ENCODE results near the gene PRKCI. TPM values are rescaled to one million over a fixed set of nuclear protein-coding genes. Genes with fewer than 3 reads are reported as not detected.
"Not testable (repeated sequence)": the region's sequence is repeated elsewhere in the genome, so short reads cannot be mapped to it uniquely, and the experiment has no call there.

Gene PRKCI
- total RNA-seq, 1 donor from 2014 or later, result 45.9 TPM

GRCh38 chr3:170337420-170337819 is 115.2 kb downstream of the PRKCI start:
- Histone ChIP-seq H3K36me3 (no peaks in the 10 kb centered on the region), H3K27ac (no peak overlapping the region), H3K4me1 (no peaks in the 10 kb centered on the region), H3K27me3 (ENCODE audit: low read depth) (no peaks in the 10 kb centered on the region), H3K9me3 (no peaks in the 10 kb centered on the region), H3K4me3 (no peak overlapping the region)
- no peak for TF ChIP-seq CTCF (IDR thresholded peaks at IDR 0.05)
- DNase-seq, result no peak
- ATAC-seq, result no peak
- intact Hi-C loops (cut with DNase I), result no loop called here

GRCh38 chr3:170338690-170339340 is 116.6 kb downstream of the PRKCI start:
- intact Hi-C loops (cut with DNase I), result no loop called here
- no peak overlapping the region for H3K27ac ChIP-seq
- H3K27me3 ChIP-seq (ENCODE audit: low read depth), result no peaks in the 10 kb centered on the region
- TF ChIP-seq CTCF (IDR thresholded peaks at IDR 0.05), result no peak
- no peaks in the 10 kb centered on the region for H3K9me3 ChIP-seq
- H3K4me1 ChIP-seq, result no peaks in the 10 kb centered on the region
- no peak overlapping the region for H3K4me3 ChIP-seq
- ATAC-seq, result no peak
- no peaks in the 10 kb centered on the region for H3K36me3 ChIP-seq
- no peak for DNase-seq

GRCh38 chr3:170342273-170342672 is 120.0 kb downstream of the PRKCI start:
- DNase-seq, result not testable (repeated sequence)

GRCh38 chr3:170343859-170344258 is 121.6 kb downstream of the PRKCI start:
- H3K36me3 ChIP-seq; intact Hi-C loops (cut with DNase I); H3K4me1 ChIP-seq; H3K27ac ChIP-seq; H3K9me3 ChIP-seq; DNase-seq; H3K27me3 ChIP-seq (ENCODE audit: low read depth); H3K4me3 ChIP-seq: not testable (repeated sequence)
- peak in 1 of 2 donors; percentile 28 for ATAC-seq

More at GRCh38 chr3:170342273-170342672, 120.0 kb downstream of the PRKCI start:
- ATAC-seq; H3K36me3 ChIP-seq; H3K27ac ChIP-seq; H3K27me3 ChIP-seq (ENCODE audit: low read depth); H3K4me1 ChIP-seq; H3K9me3 ChIP-seq; intact Hi-C loops (cut with DNase I); H3K4me3 ChIP-seq: not testable (repeated sequence)

GRCh38 chr3:170344971-170345370 is 122.7 kb downstream of the PRKCI start:
- intact Hi-C loops (cut with DNase I), result no loop called here
- ATAC-seq, result no peak
- Histone ChIP-seq H3K4me3 (no peak overlapping the region), H3K4me1 (no peaks in the 10 kb centered on the region), H3K27ac (no peak overlapping the region), H3K27me3 (ENCODE audit: low read depth) (no peaks in the 10 kb centered on the region), H3K9me3 (no peaks in the 10 kb centered on the region), H3K36me3 (no peaks in the 10 kb centered on the region)
- no peak for TF ChIP-seq CTCF (IDR thresholded peaks at IDR 0.05)
- no peak for DNase-seq

- intact Hi-C loops (cut with DNase I), result no loop called here
Observed at GRCh38 chr3:170346481-170347392, 124.5 kb downstream of the PRKCI start.

More at GRCh38 chr3:170346481-170347392, 124.5 kb downstream of the PRKCI start:
- H3K9me3 ChIP-seq, result no peaks in the 10 kb centered on the region
- DNase-seq, result no peak
- no peak overlapping the region for H3K4me3 ChIP-seq
- no peaks in the 10 kb centered on the region for H3K4me1 ChIP-seq
- no peak for TF ChIP-seq CTCF (IDR thresholded peaks at IDR 0.05)
- no peak for ATAC-seq
- H3K36me3 ChIP-seq, result no peaks in the 10 kb centered on the region
- no peaks in the 10 kb centered on the region for H3K27me3 ChIP-seq (ENCODE audit: low read depth)
- H3K27ac ChIP-seq, result no peak overlapping the region

All from lower lobe of right lung (tissue), 2 donors.